Thyroid gland (tissue), 4 donors: Measurements from ENCODE around the gene CMTR1.

Experiments used
- POLR2A ChIP-seq, 2 donors: fragments of 450-650 bp; IDR thresholded peaks; one replicate each; pipeline ENCODE4 v1.6.1; 2017; ENCODE audit warnings: antibody characterized with exemption in 2 of 2, mild to moderate bottlenecking in 2 of 2, moderate library complexity in 1 of 2
- TF ChIP-seq, protein P1 (sequence below), 6 experiments: fragments of 200-600 bp in 3 of 6; fragments of 450-650 bp in 3 of 6; sonication (generic) in 3 of 6; IDR thresholded peaks; one replicate each; pipeline ENCODE4 v1.5.1; 2016 to 2019; ENCODE audit warnings: antibody characterized with exemption in 6 of 6, mild to moderate bottlenecking in 2 of 6, inconsistent platforms in 1 of 6, moderate library complexity in 1 of 6

GRCh38 chr6:37438930-37439329 lies 5.9 kb downstream of the CMTR1 start:
- TF ChIP-seq, protein P1, sequence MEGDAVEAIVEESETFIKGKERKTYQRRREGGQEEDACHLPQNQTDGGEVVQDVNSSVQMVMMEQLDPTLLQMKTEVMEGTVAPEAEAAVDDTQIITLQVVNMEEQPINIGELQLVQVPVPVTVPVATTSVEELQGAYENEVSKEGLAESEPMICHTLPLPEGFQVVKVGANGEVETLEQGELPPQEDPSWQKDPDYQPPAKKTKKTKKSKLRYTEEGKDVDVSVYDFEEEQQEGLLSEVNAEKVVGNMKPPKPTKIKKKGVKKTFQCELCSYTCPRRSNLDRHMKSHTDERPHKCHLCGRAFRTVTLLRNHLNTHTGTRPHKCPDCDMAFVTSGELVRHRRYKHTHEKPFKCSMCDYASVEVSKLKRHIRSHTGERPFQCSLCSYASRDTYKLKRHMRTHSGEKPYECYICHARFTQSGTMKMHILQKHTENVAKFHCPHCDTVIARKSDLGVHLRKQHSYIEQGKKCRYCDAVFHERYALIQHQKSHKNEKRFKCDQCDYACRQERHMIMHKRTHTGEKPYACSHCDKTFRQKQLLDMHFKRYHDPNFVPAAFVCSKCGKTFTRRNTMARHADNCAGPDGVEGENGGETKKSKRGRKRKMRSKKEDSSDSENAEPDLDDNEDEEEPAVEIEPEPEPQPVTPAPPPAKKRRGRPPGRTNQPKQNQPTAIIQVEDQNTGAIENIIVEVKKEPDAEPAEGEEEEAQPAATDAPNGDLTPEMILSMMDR (IDR thresholded peaks at IDR 0.05), result no peak
- TF ChIP-seq POLR2A (IDR thresholded peaks at IDR 0.05), result no peak
